ENCODE measurements around the gene DMAP1.
"Not testable (repeated sequence)": the region's sequence is repeated elsewhere in the genome, so short reads cannot be mapped to it uniquely, and the experiment has no call there.

Gene DMAP1, protein sequence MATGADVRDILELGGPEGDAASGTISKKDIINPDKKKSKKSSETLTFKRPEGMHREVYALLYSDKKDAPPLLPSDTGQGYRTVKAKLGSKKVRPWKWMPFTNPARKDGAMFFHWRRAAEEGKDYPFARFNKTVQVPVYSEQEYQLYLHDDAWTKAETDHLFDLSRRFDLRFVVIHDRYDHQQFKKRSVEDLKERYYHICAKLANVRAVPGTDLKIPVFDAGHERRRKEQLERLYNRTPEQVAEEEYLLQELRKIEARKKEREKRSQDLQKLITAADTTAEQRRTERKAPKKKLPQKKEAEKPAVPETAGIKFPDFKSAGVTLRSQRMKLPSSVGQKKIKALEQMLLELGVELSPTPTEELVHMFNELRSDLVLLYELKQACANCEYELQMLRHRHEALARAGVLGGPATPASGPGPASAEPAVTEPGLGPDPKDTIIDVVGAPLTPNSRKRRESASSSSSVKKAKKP

DNA sequence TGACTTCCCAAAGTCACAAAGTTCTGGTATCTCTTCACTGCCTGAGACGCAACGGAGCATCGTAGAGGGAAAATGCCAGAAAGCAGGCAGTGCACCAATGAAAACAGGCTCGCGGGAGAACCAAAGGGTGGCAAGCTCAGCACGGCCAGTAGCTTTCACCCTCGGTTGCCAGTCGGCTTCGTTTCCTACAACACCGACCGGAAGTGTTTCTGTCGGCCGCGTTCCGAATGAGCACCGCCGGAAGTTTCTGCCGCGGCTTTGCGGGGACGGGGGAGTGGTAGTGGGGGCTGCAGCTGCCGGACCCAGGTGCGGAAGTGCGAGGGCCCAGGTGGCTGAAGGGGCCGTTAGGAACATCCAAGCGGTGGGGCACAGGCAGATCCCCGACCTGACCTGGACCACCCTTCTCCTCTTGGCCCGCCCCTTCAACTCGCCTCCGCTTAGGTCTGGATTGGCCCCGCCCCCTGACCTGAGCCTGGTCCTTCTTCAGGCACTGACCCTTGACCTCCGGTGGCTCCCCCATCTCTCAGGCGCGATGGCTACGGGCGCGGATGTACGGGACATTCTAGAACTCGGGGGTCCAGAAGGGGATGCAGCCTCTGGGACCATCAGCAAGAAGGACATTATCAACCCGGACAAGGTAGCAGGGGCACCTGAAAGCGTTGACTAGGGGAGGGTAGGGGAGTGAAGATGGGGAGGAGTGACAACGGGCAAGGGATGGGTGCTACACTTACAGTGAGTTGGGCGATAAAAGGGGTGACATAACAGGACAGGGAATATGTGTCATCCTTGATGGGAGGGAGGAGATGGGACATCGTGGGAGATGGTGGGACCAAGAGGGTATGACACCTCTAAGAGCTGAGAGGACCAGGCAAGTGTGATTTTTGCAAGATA, at the start of gene DMAP1:
Gene DMAP1 (plus strand): TSS at position 250 of the 891 bp plus-strand sequence. CDS start 283 bp downstream, at position 533.
- peak; percentile 76 for DNase-seq

DNA sequence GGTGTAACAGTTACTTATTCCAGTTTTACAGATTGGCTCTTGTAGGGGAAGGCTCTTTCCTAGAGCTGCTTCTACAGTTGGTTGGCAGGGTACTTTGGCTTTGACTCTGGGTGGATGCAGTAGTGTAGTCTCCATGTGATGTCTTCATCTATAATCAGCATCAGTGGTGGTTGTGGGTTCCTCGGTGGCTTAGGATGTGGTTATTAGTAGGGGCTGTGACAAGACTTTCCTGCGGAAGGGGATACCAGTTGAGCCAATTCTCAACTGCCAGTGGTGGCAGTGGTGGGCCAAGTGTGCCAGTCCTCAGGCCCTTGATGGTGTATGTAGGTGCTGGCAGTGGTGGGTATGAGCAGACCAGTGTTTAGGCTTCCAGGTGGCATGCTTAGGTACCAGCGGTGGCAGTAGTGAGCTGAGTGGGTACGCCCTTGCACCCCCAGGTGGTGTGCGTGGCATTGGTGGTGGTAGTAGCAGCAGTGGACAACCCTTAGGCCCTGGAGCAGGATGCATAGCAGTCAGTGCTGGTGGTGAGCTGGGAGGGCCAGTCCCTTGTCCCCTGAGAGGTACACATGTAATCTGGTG, 44.7 kb upstream of the DMAP1 start:
- DNase-seq = no peak

- no peak for DNase-seq
Measured at GRCh38 chr1:44170281-44170823, 42.9 kb upstream of the DMAP1 start.

GRCh38 chr1:44174630-44175029, 38.6 kb upstream of the DMAP1 start:
- DNase-seq = no peak

GRCh38 chr1:44200336-44200735, 12.9 kb upstream of the DMAP1 start:
- DNase-seq = no peak

- not testable (repeated sequence) for DNase-seq
Measured at GRCh38 chr1:44206545-44206944, 6.7 kb upstream of the DMAP1 start.

DNA sequence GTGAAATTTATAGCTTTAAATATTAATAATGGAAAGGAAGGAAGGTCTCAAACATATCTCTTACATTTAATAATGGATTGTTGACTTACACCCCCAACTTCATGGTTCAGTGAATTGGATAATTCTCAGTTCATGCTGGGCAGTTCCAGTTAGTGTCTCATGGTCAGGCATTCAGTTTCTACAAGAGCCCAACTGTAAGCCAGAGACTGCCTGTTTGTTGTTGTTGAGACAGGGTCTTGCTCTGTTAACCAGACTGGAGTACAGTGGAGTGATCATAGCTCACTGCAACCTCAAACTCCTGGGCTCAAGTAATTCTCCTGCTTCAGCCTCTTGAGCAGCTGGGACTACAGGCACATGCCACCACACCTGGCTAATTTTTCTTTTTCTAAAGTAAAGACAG, 5.0 kb upstream of the DMAP1 start:
- peak; percentile 59 for DNase-seq

- no peak for DNase-seq
Measured at GRCh38 chr1:44210595-44210994, 2.7 kb upstream of the DMAP1 start.

- no peak for DNase-seq
Measured at GRCh38 chr1:44212355-44213221, 683 bp upstream of the DMAP1 start.

DNA sequence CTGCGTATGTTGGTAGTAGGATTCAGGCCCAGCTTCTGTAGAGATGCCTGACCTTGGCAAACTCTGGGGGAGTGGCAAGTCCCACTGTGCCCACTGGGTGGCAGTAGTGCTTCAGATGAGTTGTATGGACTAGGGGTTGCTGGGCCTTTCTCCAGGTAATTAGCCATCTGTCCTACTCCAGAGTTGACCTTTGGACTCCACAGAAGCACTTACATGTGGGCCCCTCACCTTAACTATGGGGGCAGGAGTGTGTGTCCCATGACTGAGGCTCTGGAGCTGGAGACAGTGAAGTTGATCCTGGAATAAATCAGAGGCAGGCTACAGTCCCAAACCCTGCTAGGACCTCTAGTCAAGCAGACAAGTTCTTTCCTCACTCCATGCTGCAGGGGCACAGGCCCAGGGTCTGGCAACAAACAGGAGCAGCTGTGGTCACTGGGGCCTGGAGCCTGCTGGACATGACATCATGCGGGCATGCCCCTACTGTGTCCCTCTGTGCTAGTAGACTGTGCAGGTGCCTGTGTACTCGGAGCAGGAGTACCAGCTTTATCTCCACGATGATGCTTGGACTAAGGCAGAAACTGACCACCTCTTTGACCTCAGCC, 4.6 kb downstream of the DMAP1 start:
- peak; percentile 59 for DNase-seq

DNA sequence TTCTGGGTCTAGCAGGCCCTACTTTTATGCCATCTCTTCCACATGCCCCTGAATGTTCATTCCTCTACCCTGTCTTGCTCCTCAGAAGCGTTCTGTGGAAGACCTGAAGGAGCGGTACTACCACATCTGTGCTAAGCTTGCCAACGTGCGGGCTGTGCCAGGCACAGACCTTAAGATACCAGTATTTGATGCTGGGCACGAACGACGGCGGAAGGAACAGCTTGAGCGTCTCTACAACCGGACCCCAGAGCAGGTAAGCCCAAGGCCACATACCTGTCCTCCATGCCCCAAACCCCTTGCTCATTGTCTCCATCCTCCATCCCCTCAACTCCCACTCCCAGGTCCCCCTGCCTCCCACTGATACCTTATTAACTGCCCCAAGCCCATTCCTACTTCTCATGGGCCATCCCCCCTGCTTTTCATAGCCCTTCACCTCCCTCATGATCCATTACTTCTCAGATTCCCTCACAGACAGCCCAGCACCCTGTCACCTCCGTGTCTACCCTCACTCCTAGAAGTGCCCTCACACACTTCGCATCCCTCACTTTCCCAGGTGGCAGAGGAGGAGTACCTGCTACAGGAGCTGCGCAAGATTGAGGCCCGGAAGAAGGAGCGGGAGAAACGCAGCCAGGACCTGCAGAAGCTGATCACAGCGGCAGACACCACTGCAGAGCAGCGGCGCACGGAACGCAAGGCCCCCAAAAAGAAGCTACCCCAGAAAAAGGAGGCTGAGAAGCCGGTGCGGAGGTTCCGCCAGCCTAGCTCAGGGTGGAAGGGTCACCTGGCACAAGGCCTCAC, 5.4 kb downstream of the DMAP1 start:
- DNase-seq = no peak

DNA sequence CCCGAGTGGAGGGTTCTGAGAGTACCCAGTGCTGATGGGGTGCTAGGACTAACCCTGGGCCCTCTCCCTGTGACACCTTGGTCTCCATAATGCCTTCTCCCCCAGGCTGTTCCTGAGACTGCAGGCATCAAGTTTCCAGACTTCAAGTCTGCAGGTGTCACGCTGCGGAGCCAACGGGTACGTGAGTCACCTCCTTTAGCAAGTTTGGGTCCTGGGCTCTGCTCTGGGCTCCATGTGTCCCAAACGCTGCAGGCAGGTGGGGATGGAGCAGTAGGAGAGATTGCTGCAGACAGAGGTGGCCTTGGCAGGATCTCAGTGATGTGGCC, 6.0 kb downstream of the DMAP1 start:
- DNase-seq = no peak

- no peak for DNase-seq
Measured at GRCh38 chr1:44220001-44220751, 6.9 kb downstream of the DMAP1 start.

GRCh38 chr1:44220755-44221154, 7.5 kb downstream of the DMAP1 start:
- no peak for DNase-seq

- DNase-seq = no peak
Measured at GRCh38 chr1:44221769-44222168, 8.5 kb downstream of the DMAP1 start.

GRCh38 chr1:44222397-44223186, 9.3 kb downstream of the DMAP1 start:
- no peak for DNase-seq

DNA sequence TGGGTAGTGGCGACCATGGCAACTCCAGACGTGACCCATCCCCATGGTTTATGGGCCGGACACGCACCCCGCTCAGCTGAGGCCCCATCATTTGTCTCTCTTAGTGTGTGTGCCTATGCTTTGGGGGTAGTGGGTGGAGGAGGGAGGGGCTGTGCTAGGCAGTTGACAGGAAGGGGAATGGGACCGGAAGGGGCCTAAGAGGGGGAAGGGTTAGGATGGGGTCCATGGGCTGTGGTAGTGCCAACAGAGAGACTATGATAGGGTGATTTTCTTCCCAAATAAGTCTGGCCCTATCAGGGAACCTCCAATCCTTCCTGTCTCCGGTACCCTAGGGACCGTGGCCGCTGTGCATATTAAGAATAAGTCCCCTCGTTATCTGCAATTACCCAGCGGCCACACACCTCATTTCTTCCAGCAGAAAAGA, 9.9 kb downstream of the DMAP1 start:
- no peak for DNase-seq

- no peak for DNase-seq
Measured at GRCh38 chr1:44225761-44226160, 12.5 kb downstream of the DMAP1 start.

DNA sequence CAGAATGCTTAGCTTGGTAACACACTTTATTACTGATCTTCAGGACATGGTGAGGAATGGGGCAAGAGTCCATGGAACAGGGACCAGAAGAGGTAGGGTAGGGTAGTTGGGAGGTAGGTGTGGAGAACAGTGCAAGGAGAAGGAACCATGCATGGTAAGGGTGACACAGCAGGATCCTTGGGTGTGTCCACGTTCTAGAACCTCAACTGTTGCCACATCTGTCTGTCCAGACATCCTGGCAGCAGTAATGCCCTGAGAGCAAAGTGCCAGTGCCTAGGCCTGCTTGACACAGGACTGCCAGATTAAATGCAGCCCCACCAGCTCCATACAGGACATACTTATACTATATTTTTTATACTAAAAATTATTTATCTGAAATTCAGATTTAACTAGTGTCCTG, 13.9 kb downstream of the DMAP1 start:
- no peak for DNase-seq
